Measurements from ENCODE around the gene PHACTR3. TPM values are rescaled to one million over a fixed set of nuclear protein-coding genes. Genes with fewer than 3 reads are reported as not detected.

Gene PHACTR3
- total RNA-seq, 3 donors from 2014 or later = 0.11 TPM; not detected in 2

DNA sequence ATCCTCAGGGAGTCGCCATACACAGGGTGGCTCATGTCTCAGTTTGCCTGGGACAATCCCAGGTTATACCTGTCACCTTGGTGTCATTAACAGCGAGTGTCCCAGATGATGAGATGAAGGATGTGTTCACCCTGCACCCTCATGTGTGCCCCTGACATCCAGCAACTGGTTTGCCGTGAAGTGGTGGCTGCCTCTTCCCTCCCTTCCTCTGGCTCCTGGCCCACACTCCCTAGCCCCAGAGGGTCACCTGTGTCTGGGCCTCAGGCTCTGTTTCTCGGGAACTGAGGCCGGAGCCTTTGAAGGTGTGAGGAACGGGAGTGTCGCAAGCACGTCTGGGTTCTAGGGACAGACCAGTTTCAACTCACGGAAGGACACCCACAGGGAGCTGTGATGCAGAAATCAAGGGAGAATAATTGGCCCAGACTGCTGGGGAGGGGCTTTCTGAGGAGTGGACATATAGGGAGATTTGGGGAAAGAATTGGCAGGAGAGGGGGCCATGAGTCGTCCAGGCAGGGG, 35.8 kb upstream of the PHACTR3 start:
- no peaks in the 10 kb centered on the region for H3K9me3 Mint-ChIP-seq
- H3K36me3 Mint-ChIP-seq (ENCODE audit: insufficient read depth) = no peaks in the 10 kb centered on the region
- no peak for ATAC-seq
- no peak overlapping the region for H3K4me3 Mint-ChIP-seq
- DNase-seq = no peak
- H3K4me1 Mint-ChIP-seq (ENCODE audit: low read depth) = peaks cover 3% of the 10 kb centered on the region
- H3K27me3 Mint-ChIP-seq (ENCODE audit: low read depth) = peaks cover 27% of the 10 kb centered on the region

DNA sequence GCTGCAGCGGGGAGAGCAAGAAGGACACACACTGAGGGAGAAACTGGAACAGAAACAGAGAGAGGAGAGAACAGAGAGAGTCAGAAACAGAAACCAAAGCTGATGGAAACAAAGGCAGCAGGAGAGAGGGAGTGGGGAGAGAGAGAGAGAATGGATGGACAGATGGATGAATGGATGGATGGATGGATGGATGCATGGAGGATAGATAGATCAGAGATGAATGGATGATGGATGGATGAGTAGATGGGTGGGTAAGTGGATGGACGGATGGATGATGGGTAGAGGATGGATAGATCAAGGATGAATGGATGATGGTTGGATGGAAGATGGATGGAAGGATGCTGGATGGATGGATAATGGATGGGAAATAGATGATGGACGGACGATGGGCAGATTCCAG, 35.0 kb upstream of the PHACTR3 start:
- Mint-ChIP-seq H3K4me3 (no peak overlapping the region), H3K9me3 (no peaks in the 10 kb centered on the region), H3K4me1 (ENCODE audit: low read depth) (peaks cover 3% of the 10 kb centered on the region), H3K36me3 (ENCODE audit: insufficient read depth) (no peaks in the 10 kb centered on the region), H3K27me3 (ENCODE audit: low read depth) (peaks cover 27% of the 10 kb centered on the region)
- DNase-seq = no peak
- ATAC-seq = no peak

DNA sequence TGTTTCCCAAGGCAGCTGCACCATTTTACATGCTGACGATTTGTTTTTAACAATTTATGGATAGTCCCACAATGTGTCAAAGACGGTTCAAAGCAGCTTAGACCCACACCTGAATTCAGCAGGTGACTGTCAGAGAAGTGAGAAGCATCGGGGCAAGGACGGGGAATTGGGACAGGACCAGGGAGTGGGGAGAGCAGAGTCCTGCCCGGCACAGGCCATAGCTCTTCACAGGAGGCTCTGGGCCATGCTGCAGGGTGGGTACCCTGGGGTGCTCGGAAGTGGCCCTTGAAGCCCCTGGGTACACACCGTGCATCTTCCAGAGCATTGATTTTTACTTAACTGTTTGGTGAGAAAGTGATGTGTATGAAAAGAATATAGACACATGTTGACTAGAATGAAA, 33.2 kb upstream of the PHACTR3 start:
- Mint-ChIP-seq H3K4me3 (peak overlapping the region; percentile 70), H3K4me1 (ENCODE audit: low read depth) (peaks cover 3% of the 10 kb centered on the region), H3K27me3 (ENCODE audit: low read depth) (peaks cover 38% of the 10 kb centered on the region), H3K9me3 (no peaks in the 10 kb centered on the region), H3K36me3 (ENCODE audit: insufficient read depth) (no peaks in the 10 kb centered on the region)
- ATAC-seq (no peak), DNase-seq (no peak)

DNA sequence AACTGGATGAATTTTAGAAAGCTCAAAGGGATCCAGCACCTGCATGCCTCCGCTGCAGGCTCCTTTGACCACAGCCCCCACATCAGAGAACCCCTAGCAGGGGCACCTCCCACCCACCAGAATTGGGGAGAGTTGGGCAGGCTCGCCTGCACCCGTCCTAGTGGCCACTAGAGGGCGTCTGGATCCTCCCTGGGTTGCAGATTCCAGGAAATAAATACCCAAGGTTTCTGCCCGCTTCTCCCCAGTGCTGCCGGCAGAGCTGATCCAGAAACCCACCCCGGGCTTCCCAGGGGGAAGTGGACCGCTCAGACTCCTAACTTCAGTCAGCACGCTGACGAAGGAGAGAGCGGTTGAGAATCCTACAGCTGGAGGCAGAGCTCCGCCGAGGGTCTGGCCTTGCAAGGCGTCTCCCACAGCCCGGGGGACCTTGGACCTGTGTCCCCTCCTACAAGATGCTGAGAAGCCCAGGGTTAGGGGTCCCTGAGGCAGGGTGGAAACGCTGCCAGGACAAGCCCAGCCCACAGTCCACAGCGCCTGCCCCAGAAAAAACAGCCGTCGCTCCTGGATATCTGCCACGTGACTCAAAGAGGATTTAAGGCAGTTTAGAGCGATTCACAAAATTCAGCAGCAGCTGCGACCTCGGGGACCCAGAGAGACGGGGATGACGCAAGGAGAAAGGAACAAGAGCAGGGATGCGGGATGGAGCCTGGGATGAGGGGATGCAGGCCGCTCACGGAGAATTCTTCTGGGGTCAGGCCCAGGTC, 32.6 kb upstream of the PHACTR3 start:
- Mint-ChIP-seq H3K4me3 (peak overlapping the region; percentile 70), H3K4me1 (ENCODE audit: low read depth) (peaks cover 3% of the 10 kb centered on the region), H3K36me3 (ENCODE audit: insufficient read depth) (no peaks in the 10 kb centered on the region), H3K9me3 (no peaks in the 10 kb centered on the region), H3K27me3 (ENCODE audit: low read depth) (peaks cover 44% of the 10 kb centered on the region)
- ATAC-seq (peak; percentile 69 to 79), DNase-seq (peak; percentile 48)

DNA sequence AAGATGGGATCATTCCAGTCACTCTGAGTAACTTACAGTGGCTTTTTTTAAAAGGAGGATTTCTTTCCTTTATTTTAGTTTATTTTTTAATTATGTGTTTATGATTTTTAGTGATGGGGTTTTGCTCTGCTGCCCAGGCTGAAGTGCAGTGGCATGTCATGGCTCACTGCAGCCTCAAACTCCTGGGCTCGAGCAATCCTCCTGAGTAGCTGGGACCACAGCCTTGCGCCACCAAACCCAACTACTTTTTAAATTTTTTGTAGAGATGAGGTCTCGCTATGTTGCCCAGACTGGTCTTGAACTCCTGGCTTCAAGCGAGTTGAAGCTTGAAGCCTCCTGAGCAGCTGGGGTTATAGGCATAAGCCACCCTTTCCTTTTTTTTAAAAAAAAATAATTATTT, 31.8 kb upstream of the PHACTR3 start:
- DNase-seq (no peak), ATAC-seq (no peak)
- Mint-ChIP-seq H3K4me3 (no peak overlapping the region), H3K27me3 (ENCODE audit: low read depth) (peaks cover 46% of the 10 kb centered on the region), H3K4me1 (ENCODE audit: low read depth) (peaks cover 3% of the 10 kb centered on the region), H3K9me3 (no peaks in the 10 kb centered on the region), H3K36me3 (ENCODE audit: insufficient read depth) (no peaks in the 10 kb centered on the region)

DNA sequence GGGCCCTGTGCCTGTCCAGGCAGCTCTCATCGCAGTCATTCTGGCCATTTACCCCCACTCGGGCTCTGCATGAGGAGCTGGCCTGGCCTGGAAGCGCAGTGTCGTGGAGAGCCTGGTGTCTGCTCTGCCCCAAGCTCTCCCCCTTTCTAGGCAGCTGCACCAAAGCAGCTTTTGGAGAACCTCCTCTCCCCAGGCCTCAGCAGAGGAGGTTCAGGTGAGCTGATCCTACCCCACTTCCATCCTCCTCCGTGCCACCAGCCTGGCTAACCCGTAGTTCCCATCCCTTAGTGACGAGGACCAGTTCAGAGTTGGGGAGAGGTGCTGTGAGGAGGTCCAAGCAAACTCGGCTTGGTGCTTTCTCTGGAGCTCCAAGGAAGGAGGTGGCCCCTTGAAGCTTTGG, 30.5 kb upstream of the PHACTR3 start:
- Mint-ChIP-seq H3K27me3 (ENCODE audit: low read depth) (peaks cover 49% of the 10 kb centered on the region), H3K4me3 (no peak overlapping the region), H3K36me3 (ENCODE audit: insufficient read depth) (no peaks in the 10 kb centered on the region), H3K4me1 (ENCODE audit: low read depth) (peaks cover 5% of the 10 kb centered on the region), H3K9me3 (no peaks in the 10 kb centered on the region)
- ATAC-seq (no peak), DNase-seq (no peak)

DNA sequence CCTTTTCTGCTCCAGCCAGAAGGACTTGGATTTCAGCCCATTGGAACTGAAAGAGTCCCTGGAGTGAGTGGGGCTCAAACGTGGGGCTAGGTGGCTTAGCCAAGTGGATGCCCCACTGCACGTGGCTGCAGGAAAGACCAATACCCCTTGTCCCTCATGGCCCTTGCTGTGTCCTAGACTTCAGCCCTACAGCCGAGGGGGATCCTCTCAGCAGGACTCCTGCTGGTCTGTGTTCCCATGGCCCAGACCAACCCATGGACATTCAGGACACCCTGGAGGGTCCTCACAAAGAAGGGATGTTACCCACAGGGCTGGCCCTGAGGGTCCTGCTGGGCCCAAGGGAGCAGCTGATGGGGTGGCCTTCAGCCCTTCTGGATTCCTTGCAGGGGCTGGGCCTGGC, 30.0 kb upstream of the PHACTR3 start:
- H3K27me3 Mint-ChIP-seq (ENCODE audit: low read depth) = peaks cover 49% of the 10 kb centered on the region
- ATAC-seq = no peak
- H3K4me3 Mint-ChIP-seq = no peak overlapping the region

DNA sequence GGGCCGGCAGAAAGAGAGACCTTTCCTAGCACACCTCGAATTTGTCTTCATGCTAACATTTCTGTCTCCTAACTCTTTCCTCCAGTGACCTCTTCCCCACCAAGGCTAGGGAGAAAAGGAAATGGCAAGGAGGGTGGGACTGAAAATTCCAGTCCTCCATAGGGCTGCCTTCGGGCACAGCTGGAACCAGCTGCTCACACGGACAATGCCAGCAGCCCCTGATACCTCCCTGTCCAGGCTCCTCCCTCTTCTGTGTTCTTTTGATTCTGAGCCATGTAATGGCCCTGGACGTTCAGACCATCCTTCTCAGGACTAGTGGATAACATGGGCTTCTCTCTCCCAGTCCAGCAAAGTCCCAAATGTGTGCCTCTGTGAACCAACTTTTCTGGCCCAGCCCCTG, 29.1 kb upstream of the PHACTR3 start:
- no peaks in the 10 kb centered on the region for H3K9me3 Mint-ChIP-seq
- no peak overlapping the region for H3K4me3 Mint-ChIP-seq
- DNase-seq (no peak), ATAC-seq (no peak)
- peaks cover 5% of the 10 kb centered on the region for H3K4me1 Mint-ChIP-seq (ENCODE audit: low read depth)
- no peaks in the 10 kb centered on the region for H3K36me3 Mint-ChIP-seq (ENCODE audit: insufficient read depth)
- H3K27me3 Mint-ChIP-seq (ENCODE audit: low read depth) = peaks cover 55% of the 10 kb centered on the region

More for the DNA sequence above, 30.0 kb upstream of the PHACTR3 start:
- no peaks in the 10 kb centered on the region for H3K9me3 Mint-ChIP-seq
- H3K36me3 Mint-ChIP-seq (ENCODE audit: insufficient read depth) = no peaks in the 10 kb centered on the region
- DNase-seq = no peak
- H3K4me1 Mint-ChIP-seq (ENCODE audit: low read depth) = peaks cover 5% of the 10 kb centered on the region

DNA sequence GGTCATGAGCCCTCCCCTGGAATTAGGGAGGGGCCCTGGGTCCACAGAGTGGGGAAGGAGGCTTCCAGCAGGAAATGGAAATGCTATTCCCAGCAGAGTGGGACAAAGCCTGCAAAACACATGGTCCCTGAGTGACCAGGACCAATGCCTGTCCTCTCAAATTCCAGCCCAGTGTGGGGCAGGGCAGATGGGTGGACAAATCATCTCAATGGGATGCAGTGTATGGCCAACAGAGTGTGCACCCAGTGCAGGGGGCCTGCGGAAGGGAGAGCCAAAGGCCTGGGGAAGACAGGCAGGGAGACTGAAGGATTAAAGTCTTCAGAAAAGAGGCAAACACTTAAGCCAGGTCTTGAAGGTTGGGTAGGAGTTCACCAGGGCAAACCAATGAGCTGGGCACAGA, 28.7 kb upstream of the PHACTR3 start:
- no peaks in the 10 kb centered on the region for H3K36me3 Mint-ChIP-seq (ENCODE audit: insufficient read depth)
- DNase-seq (no peak), ATAC-seq (no peak)
- no peak overlapping the region for H3K4me3 Mint-ChIP-seq
- H3K4me1 Mint-ChIP-seq (ENCODE audit: low read depth) = peaks cover 5% of the 10 kb centered on the region
- H3K9me3 Mint-ChIP-seq = no peaks in the 10 kb centered on the region
- H3K27me3 Mint-ChIP-seq (ENCODE audit: low read depth) = peaks cover 55% of the 10 kb centered on the region

DNA sequence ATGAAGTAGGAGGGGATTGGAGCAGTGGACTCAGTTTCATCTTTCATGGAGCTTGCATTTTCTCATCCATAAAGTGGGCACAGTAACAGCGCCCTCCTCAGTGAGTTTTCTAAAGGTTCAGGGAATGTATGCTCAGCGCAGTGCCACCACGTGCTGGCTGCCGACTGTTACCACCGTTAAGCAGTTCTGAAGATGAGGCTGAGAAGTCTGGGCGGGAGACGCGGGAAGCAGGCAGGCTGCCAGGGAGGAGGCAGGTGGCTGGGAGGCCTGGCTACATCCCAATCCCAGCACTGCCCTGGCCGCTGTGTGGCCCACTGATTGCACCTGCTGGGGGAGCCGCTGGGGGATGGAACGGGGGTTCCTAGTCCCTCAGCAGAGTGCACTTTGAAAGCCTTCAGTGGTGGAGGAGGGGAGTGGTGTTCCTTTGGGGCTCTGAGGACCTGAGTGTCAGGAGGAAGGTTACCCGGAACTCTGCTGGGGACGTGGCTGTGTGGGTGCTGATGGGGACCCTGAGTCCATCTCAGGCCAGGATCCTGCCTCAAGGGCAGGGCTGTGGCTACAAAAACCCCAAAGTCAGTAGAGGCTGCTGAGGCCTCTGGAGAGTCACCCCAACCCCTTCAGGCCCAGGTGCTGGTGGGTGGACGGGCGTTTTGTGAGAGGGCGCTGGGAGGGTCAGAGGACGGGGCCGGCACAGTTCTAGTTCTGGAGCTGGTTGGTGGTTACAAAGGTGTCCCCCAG, 28.0 kb upstream of the PHACTR3 start:
- Mint-ChIP-seq H3K9me3 (no peaks in the 10 kb centered on the region), H3K27me3 (ENCODE audit: low read depth) (peaks cover 48% of the 10 kb centered on the region), H3K4me1 (ENCODE audit: low read depth) (peaks cover 3% of the 10 kb centered on the region), H3K4me3 (no peak overlapping the region), H3K36me3 (ENCODE audit: insufficient read depth) (no peaks in the 10 kb centered on the region)
- ATAC-seq (no peak), DNase-seq (no peak)

DNA sequence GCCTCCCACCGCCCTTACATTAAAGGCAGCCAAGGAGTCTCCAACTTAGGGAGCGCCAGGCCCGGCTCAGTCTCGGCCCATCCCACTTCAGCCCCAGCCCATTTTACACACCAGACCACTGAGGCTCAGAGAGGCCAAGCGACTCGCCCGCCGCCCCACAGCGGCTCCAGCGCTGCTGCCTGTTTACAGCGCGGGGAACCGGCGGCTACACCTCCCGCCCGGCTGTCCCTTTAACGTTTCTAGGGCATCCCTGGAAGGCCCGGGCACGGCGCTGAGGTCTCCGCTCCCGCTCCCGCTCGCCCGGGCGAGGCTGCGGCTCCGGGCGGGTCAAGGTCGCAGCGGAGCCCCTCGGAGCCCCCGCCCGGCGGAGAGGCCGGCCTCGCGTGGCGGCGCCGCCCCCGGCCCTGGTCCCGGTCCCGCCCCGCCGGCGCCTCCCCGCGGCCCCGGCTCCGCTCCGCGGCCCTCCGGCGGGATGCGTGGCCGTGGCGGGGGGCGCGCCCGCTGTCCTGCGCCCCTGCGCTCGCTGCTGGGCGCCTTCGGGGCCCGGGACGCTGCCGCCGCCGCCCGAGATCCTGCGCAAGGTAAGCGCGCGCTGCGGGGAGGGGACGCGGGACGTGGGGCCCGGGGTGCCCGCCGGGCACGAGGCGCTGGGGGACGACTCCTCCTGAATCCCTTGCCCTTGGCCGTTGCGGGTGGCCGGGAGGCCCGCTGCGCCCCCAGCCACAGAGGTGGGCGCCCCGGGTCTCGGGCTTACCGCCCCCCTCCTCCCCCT, 27.1 kb upstream of the PHACTR3 start:
- DNase-seq (no peak), ATAC-seq (no peak)
- Mint-ChIP-seq H3K36me3 (ENCODE audit: insufficient read depth) (no peaks in the 10 kb centered on the region), H3K4me3 (no peak overlapping the region), H3K9me3 (no peaks in the 10 kb centered on the region), H3K4me1 (ENCODE audit: low read depth) (peaks cover 2% of the 10 kb centered on the region), H3K27me3 (ENCODE audit: low read depth) (peaks cover 42% of the 10 kb centered on the region)

DNA sequence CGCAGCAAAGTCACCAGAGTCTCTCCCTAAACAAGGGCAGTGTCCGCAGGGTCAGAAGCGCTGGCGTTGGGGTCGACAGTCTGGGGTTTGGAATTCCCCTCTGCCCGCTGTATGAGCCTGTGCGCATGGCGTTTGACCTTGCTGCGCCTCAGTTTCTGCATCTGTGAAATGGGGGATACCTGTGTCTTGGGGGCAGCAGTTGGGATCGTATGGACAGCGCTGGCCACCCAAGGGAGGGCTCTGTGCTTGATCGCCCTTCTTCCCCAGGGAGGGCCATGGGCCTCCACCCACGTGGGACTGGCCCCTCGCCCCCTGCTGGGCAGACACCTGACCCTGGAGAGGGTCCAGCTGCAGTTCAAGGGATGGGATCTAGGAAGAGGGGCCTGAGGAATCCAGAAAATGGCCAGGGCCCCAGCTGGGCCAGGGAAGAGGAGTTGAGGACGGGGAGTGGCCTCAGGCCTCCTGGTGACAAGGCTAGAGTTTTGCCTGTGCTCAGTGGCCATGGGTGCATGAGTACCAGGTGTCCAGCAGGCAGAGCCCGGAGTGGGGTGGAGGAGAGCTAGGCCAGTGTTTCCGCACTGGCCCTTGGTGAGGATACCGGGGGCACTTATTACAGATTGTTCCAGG, 26.4 kb upstream of the PHACTR3 start:
- no peaks in the 10 kb centered on the region for H3K36me3 Mint-ChIP-seq (ENCODE audit: insufficient read depth)
- H3K4me3 Mint-ChIP-seq = no peak overlapping the region
- no peaks in the 10 kb centered on the region for H3K9me3 Mint-ChIP-seq
- peaks cover 2% of the 10 kb centered on the region for H3K4me1 Mint-ChIP-seq (ENCODE audit: low read depth)
- ATAC-seq (no peak), DNase-seq (no peak)
- peaks cover 42% of the 10 kb centered on the region for H3K27me3 Mint-ChIP-seq (ENCODE audit: low read depth)

DNA sequence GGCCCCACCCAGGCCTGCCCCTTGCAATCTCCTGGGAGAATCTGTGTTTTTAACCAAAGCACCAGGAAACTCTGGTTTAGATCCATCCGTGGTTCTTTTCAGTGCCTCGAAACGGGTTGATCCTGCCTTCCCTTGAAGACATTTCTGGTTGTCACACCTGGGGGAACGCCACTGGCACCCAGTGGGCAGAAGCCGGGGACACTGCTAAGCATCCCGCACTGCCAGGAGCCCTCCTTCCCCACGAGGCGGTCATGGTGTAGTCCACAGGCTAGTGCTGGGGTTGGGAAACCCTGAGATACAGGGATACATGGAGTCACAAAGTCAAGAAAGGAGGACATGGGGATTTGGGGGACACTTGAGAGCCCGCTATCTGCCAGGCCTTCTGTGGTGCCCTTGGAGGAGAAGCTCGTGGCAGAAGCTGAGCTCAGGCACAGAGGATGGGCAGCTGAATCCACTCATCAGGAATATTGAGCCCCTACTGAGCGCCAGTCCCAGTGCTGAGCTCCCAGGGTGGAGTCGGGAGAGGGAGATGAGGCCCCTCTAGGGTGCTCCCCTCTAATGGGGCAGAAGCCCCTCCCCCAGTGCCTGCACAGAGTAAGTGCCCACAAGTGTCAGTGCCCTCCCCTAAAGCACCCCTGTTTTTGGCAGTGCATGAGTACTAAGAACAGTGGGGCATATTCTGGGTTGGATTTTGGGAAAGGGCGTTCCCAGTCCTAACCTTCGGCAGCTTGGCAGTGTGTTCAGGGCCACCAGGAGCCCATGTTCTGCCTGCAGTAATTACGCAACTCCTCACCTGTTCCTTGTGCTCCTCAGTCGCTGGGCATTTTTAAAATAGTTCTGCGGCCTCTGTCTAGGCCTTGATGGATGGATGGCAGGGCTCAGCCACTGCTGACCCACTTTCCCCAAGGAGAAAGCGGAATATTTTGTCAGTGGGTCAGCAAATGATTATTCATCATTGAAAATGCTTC, 25.6 kb upstream of the PHACTR3 start:
- Mint-ChIP-seq H3K27me3 (ENCODE audit: low read depth) (peaks cover 44% of the 10 kb centered on the region), H3K36me3 (ENCODE audit: insufficient read depth) (no peaks in the 10 kb centered on the region), H3K9me3 (no peaks in the 10 kb centered on the region), H3K4me3 (no peak overlapping the region), H3K4me1 (ENCODE audit: low read depth) (peaks cover 2% of the 10 kb centered on the region)
- no peak for ATAC-seq
- DNase-seq = no peak

Measured in activated T-cell treated with anti-CD3 and anti-CD28 coated beads, Interleukin-2, amount 50 U/mL, for 4 hours (primary cell).